Left ventricle myocardium superior (tissue), 1 donor: Measurements from ENCODE around the gene SLC6A8. TPM values are rescaled to one million over a fixed set of nuclear protein-coding genes. Genes with fewer than 3 reads are reported as not detected.

Experiments used
- ATAC-seq: fragments of 200-7000 bp; cut with Tn5 transposase; one replicate; pipeline ENCODE4 v1.9.1; 2020; ENCODE audit warnings: mild to moderate bottlenecking, moderate library complexity
- DNase-seq: peaks from one replicate; pipeline ENCODE4 v3.0.0-alpha.2; 2020
- intact Hi-C: fragments of 100-400 bp; cut with micrococcal nuclease; formaldehyde crosslinking; loops from one replicate; pipeline ENCODE4 v1.11.0; 2022
- total RNA-seq: library from RNA; stranded (reverse); fragmentation: NEBNext Ultra II Directional; extraction: Animal tissue kit (Norgen Biotek cat#: 25700); gene quantifications from one replicate; pipeline ENCODE4 v1.2.1, GENCODE V29; 2021
- donor health status: DM: no; HTN: yes; CAD: no; lungs with severe emphysema.

SLC6A8 gene
- total RNA-seq, 1 donor from 2014 or later: 208 TPM

DNA sequence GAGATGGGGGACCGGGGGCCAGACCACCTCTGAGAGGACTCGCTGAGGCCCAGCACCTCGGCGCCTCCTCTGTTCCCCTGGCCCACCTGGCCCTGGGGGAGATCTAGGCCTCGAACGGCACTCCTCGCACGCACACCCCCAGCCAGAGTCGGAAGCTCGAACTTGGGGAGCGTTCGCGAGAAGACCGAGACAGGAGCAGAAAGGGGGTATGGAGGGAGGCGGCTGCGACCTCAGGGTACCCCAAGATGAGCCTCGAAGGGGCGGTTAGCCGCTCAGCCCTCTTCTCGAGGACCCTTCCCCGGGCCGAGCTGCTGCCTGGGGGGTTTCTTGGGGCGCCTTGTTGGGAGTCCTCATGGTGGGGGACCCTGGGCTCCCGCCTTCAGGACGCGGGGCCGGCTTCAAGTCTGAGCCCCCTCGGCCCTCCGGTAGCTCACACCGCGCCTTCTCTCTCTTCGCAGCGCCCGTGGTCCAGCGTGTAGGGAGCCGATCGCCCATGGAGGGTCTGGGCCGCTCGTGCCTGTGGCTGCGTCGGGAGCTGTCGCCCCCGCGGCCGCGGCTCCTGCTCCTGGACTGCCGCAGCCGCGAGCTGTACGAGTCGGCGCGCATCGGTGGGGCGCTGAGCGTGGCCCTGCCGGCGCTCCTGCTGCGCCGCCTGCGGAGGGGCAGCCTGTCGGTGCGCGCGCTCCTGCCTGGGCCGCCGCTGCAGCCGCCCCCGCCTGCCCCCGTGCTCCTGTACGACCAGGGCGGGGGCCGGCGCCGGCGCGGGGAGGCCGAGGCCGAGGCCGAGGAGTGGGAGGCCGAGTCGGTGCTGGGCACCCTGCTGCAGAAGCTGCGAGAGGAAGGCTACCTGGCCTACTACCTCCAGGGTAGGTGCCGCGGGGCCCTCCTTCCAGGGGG lies 40.0 kb upstream of the SLC6A8 start:
- no peak for DNase-seq
- ATAC-seq: no peak
- intact Hi-C loops: no loop called here

DNA sequence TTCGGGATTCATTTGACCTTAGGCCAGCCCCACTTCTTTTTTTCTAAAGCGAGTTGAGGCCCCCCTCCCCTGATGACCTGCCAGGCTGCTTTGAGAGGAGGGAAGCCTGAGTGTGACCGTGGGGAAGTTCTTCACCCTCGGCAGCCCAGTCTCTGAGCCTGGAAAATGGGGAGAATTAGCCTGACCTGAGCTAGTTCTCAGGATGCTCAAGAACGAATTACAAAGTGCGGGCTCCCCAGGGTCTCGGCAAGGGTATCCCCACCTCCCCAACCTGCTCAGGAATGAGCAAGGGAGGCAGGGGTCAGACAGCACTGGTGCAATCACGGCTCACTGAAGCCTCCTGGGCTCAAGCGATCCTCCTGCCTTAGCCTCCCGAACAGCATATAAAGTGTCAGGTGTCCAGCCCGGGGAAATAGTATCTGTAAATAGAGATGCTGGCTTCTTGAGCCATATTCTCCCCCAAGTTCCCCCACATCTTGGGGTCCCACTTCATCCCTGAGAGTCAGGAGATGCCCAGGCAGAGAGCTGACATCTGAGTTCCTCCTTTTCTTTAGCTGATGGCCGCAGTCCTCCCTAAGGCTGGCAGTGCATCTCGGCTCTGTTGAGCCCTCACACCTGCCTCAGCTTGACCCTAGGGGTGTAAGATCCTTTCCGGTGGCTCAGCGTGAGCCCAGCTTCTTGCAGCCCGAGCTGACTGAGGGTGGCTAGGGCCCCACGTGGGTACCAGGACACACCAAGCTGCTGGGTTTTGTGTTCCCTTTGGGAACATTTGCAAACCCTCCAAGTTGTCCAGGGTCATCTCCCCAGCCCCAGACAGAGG lies 39.2 kb upstream of the SLC6A8 start:
- ATAC-seq: no peak
- intact Hi-C loops: no loop called here
- no peak for DNase-seq

DNA sequence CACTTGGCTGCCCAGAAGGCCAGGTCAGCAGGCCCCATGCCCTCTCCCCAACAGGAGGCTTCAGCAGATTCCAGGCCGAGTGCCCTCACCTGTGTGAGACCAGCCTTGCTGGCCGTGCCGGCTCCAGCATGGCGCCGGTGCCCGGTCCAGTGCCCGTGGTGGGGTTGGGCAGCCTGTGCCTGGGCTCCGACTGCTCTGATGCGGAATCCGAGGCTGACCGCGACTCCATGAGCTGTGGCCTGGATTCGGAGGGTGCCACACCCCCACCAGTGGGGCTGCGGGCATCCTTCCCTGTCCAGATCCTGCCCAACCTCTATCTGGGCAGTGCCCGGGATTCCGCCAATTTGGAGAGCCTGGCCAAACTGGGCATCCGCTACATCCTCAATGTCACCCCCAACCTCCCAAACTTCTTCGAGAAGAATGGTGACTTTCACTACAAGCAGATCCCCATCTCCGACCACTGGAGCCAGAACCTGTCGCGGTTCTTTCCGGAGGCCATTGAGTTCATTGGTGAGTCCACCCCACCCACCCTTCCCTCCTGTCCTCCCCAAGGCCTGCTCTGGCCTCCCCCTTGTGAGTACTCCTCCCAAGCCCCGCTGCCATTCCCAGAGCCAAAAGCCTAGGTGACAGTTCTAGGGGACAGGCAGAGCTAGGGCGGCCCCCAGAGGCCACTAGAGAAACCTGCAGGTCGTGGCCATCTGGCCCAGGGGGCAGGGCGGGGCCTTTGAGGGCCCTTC lies 38.4 kb upstream of the SLC6A8 start:
- ATAC-seq (peak; percentile 64), DNase-seq (peak; percentile 40)
- intact Hi-C loops: no loop called here

DNA sequence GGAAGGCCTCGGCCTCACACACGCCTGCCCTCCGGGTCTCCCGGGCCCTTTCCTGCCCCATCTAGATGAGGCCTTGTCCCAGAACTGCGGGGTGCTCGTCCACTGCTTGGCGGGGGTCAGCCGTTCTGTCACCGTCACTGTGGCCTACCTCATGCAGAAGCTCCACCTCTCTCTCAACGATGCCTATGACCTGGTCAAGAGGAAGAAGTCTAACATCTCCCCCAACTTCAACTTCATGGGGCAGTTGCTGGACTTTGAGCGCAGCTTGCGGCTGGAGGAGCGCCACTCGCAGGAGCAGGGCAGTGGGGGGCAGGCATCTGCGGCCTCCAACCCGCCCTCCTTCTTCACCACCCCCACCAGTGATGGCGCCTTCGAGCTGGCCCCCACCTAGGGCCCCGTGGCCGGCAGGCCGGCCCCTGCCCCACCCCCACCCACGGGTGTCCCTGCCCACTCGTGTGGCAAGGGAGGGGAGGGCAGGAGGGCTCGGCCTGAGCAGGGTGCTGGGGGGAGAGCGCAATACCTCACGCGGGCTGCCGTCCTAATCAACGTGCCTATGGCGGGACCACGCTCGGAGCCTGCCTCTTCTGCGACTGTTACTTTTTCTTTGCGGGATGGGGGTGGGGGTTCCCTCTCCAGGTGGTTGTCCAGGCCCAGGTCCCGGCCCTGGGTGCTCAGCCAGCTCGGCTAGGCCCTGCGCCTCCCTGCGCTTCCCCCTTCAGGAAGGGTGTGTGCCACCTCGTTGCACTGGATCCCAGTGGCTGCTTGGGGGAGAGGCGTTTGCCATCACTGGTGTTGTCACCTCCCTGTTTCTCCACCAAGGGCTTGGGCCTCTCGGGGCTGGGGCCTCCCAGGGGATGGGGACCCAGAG lies 37.6 kb upstream of the SLC6A8 start:
- intact Hi-C loops: no loop called here
- ATAC-seq: no peak
- DNase-seq: no peak

DNA sequence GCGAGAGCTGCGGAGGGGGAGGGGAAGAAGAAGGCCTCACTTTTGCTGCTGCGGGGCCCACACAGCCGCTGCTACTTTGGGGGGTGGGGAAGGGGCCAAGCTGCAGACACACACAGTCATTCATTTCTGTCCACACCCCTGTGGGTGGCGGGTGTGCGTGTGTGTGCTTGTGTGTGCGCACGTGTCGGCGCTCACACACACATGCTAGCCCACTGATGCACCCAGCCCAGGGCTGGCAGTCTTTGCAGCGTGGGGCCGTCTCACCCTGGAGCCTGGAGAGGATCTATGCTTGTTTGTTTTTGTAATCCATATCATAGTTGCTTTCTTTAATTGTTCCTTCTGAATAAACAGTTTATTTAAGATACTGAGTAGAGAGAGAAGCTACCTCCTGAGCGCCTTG lies 36.8 kb upstream of the SLC6A8 start:
- ATAC-seq (no peak), DNase-seq (no peak)
- intact Hi-C loops: no loop called here

DNA sequence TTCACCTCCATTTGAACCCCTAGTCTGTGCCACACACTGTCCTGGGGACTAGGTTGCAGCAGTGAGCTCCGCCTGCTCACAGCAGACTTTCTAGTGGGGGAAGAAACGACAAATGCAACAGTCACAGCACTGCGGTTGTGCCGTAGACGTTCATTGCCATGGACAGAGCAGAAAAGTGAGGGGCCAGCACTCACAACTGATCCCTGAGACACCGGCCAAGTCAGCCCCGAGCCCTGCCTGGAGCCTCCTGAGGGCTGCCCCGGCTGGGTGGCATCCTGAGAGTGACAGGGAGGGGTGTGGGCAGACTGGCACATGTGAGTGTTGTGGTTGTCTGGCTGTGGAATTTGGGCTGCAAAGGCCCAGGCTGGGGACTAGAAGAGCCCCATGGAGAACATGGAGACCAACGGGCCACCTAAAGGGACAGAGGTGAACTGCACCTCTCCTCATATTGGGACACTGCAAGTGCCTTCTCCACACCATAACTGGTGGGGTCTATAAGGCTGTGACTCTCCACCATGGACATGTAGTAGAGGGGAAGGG lies 36.1 kb upstream of the SLC6A8 start:
- DNase-seq (no peak), ATAC-seq (no peak)
- intact Hi-C loops: no loop called here

DNA sequence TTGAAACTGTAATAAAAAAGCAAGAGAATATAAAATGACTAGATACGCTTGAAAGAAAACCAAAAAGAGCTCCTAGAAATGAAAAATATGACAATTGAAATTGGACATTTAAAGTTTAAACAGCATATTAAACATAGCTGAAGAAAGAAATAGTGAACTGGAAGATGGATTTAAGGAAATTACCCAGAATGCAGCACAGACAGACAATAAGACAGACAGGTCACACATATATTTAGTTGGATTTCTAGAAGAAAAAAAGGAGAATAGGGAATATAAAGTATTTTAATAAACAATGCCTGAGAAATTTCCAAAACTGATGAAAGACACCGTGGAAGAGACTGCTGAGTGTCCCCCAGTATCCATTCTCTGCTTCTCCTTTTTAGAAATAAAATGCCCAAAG lies 34.2 kb upstream of the SLC6A8 start:
- DNase-seq (no peak), ATAC-seq (no peak)
- intact Hi-C loops: no loop called here

DNA sequence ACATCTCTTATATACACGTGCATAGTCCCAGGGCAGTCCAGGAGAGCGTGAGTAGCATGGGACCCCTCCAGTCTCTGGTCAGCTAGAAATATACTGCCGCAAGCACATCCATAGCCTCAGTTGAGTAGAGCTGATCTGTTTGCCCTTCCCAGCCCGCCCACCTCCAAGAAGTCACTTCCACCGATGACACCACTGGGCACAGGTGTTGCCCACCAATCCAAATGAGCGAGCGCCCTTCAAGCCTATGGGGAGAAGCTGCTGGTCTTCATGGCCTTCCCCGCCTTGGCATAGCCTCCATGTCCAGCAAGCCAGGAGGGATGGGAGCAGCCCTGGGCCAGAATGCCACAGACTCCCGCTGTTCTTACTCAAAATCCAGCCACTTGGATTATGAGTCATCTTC lies 30.6 kb upstream of the SLC6A8 start:
- no peak for DNase-seq
- no peak for ATAC-seq
- intact Hi-C loops: no loop called here

DNA sequence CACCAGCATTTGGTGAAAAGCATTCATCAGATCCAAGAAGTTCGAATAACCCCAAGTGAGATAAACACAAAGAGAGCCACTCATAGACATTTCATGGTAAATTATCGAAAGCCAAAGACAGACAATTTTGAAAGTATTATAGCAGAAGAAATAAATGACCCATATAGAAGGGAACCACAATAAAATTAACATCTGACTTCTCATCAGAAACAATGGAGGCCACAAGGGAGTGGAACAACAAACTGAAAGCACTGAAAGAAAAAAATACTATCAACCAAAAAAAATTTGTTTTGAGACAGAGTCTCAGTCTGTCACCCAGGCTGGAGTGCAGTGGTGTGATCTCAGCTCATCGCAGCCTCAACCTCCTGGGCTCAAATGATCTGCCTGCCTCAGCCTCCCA lies 28.5 kb upstream of the SLC6A8 start:
- no peak for ATAC-seq
- intact Hi-C loops: no loop called here

DNA sequence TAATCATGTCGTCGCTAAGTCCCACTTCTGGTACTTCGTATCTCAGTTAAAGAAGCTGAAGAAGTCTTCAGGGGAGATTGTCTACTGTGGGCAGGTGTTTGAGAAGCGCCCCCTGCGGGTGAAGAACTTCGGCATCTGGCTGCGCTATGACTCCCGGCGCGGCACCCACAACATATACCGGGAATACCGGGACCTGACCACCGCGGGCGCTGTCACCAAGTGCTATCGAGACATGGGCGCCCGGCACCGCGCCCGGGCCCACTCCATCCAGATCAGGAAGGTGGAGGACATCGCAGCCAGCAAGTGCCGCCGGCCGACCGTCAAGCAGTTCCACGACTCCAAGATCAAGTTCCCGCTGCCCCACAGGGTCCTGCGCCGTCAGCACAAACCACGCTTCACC lies 25.5 kb upstream of the SLC6A8 start:
- DNase-seq: peak; percentile 71
- intact Hi-C loops: no loop called here
- ATAC-seq: peak; percentile 32

More for the DNA sequence above, 28.5 kb upstream of the SLC6A8 start:
- DNase-seq: no peak

DNA sequence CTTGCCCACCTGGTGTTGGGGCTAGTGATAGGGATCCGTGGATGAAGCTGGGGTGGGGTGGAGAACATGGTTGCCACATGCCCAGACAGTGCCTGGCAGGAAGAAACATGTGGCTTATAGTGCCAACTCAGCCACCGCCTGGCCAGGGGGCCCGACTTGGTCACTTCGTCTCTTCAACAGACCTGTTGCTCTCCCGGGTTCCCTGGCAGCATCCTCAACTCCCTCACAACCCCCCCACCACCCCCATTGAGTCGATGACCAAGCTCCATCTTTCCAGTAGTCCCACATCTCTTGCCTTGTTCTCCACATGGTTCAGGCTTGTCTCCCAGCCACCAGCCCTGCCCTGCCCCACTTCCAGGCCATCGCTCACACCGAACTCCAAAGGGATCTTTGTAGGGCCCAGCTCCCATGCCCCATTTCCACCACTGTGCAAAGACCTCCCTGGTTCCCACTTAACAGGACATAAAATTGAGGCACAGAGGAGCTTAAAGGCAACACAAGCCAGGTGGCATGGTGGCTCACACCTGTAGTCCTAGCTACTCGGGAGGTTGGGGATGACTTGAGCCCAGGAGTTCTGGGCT lies 21.9 kb upstream of the SLC6A8 start:
- DNase-seq: no peak
- ATAC-seq: no peak
- intact Hi-C loops: no loop called here

DNA sequence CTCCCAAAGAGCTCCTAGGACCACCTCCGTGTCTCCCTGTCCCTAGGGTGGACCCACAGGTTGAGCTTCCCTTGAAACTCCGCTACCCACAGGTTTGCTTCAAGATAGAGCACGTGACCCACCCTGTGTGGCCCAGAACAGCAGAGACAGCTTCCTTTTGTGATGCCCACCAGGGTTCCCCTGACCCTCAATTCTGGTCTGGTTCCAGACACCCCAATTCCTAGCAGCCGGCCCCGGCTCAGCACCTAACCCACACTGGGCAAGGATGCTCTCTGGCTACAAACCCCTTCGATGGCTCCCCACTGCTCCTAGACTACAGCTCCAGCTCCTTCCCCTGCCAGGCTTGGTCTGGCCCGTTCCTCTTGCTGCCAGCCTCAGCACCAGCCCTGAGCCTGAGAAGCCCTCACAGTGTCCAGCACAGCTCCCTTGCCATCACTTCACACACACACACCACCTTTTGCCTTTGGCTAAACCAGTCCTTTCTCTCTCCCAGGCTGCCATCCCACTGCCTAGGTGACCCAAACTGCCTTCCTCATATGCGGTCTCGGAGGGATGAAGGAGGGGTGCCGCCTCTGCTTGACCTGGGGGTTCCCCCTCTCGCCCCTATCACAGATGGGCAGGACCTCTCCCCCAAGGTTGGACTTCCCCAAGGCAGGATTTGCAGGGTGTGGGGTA lies 20.3 kb upstream of the SLC6A8 start:
- ATAC-seq (no peak), DNase-seq (no peak)
- intact Hi-C loops: no loop called here

DNA sequence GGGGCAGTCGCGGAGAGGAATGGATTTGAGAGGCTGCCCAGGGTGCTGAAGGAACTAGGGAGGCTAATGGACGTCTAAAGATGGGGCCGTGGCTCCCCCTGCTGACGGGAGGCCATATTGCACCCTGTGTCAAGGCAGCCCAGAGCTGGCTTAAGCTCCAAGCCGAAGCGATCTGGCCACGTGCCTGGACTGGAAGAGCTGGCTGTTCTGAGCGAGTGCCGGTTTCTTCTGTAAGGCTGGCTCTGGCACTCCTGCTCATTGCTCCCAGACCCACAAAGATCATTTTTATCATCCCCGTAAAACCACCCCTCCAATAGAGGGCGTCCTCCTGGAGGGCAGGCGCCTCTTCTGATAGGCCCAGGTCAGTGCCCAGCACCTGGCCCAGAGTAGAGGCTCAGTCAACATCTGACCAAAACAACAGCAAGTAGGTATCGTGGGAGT lies 19.8 kb upstream of the SLC6A8 start:
- ATAC-seq: peak; percentile 89
- peak; percentile 91 for DNase-seq
- intact Hi-C loops: no loop called here

DNA sequence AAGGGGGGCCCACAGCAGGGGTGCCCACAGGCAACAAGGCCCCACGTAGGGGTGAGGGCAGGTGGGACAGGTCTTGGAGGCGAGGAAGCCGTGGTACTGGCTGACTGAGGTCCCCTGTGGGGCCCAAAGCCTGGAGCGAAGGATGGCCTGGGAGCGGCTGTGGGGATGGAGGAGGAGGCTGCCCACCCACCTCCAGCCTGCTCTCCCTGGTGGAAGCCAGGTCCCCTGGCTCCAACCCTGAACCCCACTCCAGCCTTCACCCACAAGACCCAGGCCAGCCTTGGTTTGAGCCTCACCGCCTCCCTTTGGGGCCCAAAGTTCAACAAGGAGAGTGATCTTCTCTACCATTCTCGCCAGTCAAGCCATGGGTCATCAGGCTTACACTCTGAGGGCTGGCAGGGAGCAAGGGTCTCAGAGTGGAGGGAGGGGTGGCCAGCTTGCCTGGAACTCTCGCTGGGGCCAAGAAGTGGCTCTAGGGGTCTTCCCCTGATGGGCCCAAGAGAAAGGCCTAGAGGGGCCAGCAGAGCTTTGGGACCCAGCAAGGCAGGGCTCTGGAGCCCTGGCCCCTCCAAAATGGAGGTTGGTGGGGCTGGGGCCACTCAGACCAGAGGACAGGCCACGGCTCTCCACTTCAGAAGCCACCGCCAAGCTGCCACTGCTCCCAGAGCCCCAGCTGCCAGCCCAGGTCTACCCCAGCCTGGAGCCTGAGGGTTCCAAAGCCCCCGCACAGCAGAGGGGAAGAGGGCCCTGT lies 19.1 kb upstream of the SLC6A8 start:
- no peak for ATAC-seq
- intact Hi-C loops: no loop called here
- no peak for DNase-seq

DNA sequence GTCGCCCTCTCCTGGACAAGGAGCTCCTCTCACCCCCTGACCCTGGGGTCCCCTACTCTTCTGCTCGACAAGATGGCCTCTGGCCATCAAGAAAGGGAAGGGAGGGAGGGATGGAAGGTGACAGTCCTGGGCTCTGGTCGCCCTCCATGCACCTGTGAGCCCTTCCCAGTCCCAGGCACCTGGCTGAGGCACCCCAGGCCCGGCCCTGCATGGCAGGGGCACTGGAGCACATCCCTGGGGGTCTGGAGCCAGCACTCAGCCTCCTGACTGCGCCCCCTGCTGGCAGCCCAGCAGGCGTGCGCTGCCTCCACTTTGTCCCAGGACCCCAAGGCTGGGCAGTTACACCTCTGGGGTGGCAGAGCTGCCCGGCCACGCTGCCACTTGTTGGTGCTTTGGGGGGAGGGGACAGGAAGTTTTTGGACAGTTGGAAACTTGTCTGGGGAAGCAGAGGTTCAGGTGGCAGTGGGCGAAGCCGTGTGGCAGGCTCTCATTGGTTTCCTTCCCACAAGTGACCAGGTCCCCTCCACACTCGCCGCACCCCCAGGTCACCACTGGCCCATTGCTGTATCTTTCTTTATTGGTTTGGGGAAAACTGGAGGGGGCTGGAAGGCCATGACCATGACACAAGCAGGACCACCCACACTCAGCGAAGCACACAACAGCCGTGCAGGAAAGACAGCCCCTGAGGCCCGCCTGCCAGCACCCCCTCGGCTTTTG lies 18.4 kb upstream of the SLC6A8 start:
- ATAC-seq (peak; percentile 36), DNase-seq (no peak)
- intact Hi-C loops: no loop called here
